OCI-M2 (cell line): ENCODE measurements around the gene B4GALT1.
"Not testable (repeated sequence)": the region's sequence is repeated elsewhere in the genome, so short reads cannot be mapped to it uniquely, and the experiment has no call there.

ENCODE experiments used
- DNase-seq: peaks from one replicate; lab custom pipeline; 2025; ENCODE audit not compliant: unreplicated experiment; lab: John Stamatoyannopoulos, UW

The B4GALT1 gene

DNA sequence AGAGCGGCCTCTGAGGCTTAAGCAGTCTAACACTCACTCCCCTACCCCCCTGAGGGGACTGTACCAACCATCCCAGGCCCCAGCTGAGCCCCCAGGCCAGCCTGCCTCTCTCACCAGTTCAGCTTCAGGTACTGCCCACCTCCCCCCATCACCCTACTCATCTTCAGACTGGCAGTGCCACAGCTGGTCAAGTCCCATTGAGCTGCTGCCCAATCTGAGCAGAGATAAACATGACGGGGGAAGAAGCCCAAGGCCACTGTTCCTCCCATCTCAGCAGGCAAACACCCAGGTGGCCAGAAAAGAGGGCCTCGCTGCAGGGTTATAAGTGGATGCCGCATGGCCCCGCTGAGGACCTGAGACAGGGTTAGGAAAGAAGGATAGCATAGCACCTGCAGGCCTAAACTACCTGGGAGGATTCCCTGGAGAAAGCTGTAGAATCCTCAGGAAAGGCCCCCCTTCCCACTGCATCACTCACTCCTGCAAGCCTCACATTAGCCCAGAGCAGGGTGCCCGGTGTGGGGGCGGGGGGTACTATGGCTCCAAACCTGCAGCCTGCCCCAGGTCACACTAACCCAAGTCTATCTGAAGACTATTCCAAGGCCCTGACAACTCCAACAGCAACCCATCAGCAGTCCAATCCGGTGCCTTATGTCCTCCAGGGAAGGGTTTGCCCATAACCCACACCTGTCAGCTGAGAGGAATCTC is 3.6 kb downstream of the B4GALT1 start:
- no peak for DNase-seq

- DNase-seq = no peak
Measured at GRCh38 chr9:33162721-33163311, 4.3 kb downstream of the B4GALT1 start.

GRCh38 chr9:33161589-33162132 is 5.5 kb downstream of the B4GALT1 start:
- DNase-seq = no peak

- no peak for DNase-seq
Measured at GRCh38 chr9:33161011-33161588, 6.0 kb downstream of the B4GALT1 start.

- not testable (repeated sequence) for DNase-seq
Measured at GRCh38 chr9:33160446-33160845, 6.7 kb downstream of the B4GALT1 start.

DNA sequence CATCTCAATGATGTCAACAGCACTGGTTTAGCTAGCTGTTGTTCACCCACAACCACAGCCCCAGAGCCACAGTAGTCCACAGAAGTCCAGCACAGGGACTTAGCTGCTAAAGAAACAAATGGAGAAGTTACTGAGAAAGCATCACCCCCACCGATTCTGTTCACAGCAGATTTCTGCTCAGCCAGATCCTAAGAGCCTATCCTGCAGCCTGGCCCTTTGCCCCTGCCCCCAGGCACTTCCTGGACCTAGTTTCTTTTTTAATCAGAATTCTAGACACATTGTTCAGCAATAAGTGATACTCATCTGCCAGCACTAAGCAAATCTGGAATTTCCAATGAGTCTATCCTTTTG is 7.4 kb downstream of the B4GALT1 start:
- DNase-seq = no peak

DNA sequence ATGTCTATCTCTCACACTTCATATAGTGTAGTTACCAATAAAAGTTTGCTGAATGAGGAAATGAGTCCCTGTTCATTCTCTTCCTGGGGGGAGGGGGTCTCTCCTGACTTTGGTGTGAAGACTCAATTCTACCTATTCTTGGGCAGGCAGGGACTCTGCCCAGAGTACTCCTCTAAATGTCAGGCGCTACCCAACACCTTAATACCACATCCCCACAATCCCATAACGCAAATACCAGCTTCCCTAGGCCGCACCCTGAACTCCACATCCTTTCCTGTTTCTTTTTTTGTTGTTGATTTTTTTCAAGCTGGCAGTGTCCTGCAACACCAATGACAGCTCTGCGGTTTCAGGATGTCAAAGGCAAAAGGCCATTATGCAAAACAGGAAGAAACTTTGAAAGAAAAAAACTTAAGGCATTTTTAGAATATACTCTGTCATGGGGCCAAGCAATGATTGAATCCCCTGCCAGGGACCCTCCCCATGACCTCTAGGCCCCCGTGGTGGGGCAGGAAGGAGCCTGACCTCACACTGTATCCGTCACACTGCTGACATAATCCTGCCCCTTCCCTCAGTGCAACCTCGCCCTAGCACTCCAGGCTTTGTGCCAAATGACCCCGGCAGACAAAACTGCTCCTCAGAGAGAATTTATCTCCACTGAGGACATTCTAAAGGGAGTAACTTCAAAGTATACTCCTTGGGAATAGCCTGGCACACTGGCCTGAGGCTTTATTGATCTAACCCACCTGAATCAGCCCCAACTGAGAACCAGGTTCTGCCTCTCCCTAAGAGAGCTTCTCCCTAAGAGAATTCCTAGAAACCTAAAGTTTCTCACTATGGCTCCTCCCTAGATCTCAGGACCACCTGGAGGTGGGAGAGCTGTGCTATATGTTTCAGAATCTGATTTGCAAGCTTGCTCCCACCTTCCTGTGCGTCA is 8.0 kb downstream of the B4GALT1 start:
- no peak for DNase-seq

DNA sequence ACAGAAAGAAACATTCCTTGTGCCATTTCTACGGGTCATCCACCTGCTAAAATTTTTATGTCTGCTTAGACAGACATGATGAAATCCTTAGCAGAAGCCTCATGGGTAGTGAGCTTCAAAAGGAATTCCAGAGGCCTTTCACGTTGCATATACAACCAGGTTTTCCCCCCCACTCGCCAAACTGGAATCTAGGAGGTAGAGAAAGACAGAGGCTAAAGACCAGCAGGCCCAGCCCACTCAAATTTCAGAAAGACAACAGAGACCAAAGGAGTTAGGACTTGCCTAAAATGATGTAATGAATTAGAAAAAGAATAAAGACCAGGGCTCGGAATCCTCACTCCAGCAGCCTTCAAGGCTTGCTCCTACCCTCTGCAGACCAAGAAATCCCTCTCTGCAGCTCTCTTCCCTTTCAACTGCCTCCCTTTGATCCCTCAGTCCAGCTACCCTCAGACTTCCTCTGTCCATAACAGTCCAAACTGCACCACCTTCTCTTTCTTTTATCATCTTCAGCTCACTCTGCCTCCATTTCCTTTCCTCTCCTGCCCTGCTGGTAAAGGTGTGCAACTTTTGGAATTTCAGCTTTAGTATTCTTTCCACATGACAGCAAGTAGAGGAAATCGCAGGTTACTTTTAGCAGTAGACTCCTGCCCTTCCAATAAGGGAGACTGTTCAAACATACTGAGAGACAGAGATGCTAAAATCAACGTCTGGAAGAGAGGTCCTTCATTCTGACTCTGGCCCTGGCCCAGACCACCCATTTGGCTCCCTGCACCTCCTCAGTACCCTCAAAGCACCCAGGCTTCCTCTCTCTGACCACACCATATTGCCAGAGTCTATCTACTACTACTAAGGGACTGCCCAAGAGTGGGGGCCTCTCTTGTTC is 8.9 kb downstream of the B4GALT1 start:
- no peak for DNase-seq

DNA sequence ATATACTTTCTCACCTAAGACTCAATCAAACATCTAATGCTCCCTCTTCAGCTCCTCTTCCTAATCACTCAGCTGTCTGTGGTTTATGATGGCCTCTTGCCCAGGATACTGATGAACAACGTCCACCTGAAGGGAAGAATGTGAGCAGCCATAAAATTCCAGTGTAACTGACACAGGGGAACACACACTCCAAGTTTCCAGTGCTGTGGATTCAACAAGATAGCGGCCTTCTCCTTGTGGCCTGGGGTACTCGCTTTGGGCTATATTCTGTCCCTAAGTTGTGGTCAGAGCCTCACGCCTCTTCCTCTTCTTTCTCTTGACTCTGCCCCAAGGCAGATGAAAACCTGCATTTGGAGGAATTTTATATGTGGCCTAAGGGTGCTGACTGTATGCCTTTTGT is 11.7 kb downstream of the B4GALT1 start:
- DNase-seq = no peak

DNA sequence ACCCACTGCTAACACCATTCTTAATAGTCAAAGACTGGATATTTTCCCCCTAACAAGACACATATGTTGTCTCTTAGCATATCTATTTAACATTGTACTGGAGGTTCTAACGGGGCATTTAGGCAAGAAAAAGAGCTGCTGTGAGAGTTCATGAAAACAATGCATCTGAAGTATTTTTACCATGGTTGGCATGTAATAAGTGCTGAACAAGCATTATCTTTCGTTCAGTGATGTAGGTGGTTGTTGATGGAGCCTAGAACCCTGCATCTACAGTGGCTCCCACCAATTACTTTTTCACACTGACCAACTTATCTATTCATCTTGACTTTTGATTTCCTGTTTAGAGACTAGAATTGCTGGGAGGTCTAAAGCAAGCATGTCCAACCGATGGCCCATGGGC is 12.8 kb downstream of the B4GALT1 start:
- no peak for DNase-seq

- DNase-seq = no peak
Measured at GRCh38 chr9:33153666-33154065, 13.5 kb downstream of the B4GALT1 start.

GRCh38 chr9:33153001-33153400 is 14.1 kb downstream of the B4GALT1 start:
- DNase-seq = no peak

- no peak for DNase-seq
Measured at GRCh38 chr9:33151601-33152000, 15.5 kb downstream of the B4GALT1 start.

- peak; percentile 38 for DNase-seq
Measured at GRCh38 chr9:33151007-33151557, 16.1 kb downstream of the B4GALT1 start.

DNA sequence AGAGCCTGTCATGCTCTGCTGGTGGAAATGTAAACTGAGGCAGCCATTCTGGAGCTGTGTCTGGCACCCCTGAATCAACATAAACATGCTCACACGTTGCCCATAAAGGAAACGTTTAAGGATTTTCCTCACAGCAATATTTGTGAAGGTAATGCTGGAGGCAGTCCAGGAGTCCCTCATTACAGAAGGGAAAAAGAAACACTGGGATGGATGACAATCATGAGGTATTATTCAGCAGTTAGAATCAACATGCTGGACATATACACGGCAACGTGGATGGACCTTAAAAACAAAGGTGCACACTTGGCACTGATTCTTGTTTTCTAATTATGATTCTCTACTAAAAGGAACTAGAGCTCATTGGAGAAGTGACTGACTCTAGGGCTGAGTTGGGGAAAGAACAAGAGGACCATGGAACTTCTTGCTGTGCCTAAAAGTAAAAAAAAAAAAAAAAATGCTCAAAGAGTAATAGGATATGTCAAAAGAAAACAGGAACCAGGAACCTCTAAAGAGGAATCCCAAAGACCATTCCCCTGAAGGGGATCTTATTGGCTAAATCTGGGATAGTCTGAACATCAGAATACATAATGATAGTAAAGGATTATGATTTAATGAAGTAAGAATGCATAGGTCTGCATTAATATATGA is 18.6 kb downstream of the B4GALT1 start:
- DNase-seq = no peak

DNA sequence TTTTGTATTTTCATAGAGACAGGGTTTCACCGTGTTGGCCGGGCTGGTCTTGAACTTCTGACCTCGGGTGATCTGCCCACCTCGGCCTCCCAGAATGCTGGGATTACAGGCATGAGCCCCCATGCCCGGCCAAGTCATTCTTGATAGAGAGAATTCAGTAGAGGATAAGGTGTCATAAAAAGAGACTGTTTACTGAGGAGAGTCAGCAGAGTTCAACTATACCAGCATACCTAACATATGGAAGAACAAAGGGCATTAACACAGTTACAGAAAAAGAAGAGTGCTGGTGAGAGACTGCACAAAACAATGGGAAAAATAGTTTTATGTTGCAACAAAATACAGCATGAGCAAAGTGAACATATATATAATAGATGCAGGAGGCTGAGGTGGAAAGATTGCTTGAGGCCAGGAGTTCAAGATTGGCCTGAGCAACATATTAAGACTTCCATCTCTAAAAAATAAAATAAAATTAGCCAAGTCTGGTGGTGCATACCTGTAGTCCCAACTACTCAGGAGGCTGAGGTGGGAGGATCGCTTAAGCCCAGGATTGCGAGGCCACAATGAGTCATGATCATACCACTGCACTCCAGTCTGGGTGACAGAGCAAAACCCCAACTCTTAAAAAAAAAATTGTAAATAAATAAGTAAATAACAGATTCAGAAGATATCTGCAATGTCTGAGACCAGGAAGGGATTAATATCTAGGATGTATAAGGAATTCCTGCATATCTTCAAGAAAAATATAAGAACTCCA is 19.5 kb downstream of the B4GALT1 start:
- DNase-seq = no peak

DNA sequence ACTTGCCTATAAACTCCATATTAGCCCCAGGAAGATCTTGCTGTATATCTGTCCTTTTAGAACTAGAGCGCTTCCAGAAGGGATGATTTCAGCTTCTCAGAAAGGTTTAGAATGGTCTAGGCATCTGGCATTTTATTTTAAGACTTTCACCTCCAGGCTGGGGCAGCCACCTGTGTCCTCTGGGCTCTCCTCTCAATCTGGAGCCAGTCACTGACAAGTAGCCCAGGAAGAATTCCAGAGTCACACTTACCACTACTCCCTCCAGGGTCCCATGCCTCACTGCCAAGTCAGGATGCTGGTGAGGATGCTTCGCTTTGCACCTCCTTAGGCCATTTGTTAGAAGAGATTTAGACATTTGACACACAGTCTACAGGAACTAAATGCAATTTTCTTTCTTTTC is 20.8 kb downstream of the B4GALT1 start:
- DNase-seq = no peak

- no peak for DNase-seq
Measured at GRCh38 chr9:33144551-33144950, 22.6 kb downstream of the B4GALT1 start.

DNA sequence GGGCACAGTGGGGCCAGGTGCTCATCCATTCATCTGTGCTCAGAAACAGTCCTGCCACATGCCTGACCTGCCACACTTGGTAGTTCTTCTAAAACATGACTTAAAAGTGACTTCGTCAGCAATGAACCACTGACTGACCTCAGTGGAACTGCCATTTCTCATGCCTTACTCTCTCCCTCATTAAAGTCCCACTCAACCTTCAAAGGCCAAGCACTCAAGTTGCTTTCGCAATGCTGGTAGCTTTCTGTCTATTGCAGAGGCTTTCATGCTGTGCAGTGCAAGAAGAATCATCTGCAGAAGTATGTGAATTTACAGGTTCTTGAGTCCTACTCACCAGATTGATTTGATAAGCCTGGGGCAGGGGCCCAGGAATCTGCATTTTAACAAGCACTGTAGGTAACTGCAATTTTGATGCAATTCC is 23.9 kb downstream of the B4GALT1 start:
- no peak for DNase-seq
